GM19351 (cell line): ENCODE measurements around the gene POU3F1.

Experiments
- ATAC-seq: cut with Tn5 transposase; IDR thresholded peaks from one replicate; pipeline ENCODE4 v1.9.1; 2021; ENCODE audit warnings: mild to moderate bottlenecking, moderate library complexity; ENCODE audit not compliant: unreplicated experiment

POU3F1 gene

DNA sequence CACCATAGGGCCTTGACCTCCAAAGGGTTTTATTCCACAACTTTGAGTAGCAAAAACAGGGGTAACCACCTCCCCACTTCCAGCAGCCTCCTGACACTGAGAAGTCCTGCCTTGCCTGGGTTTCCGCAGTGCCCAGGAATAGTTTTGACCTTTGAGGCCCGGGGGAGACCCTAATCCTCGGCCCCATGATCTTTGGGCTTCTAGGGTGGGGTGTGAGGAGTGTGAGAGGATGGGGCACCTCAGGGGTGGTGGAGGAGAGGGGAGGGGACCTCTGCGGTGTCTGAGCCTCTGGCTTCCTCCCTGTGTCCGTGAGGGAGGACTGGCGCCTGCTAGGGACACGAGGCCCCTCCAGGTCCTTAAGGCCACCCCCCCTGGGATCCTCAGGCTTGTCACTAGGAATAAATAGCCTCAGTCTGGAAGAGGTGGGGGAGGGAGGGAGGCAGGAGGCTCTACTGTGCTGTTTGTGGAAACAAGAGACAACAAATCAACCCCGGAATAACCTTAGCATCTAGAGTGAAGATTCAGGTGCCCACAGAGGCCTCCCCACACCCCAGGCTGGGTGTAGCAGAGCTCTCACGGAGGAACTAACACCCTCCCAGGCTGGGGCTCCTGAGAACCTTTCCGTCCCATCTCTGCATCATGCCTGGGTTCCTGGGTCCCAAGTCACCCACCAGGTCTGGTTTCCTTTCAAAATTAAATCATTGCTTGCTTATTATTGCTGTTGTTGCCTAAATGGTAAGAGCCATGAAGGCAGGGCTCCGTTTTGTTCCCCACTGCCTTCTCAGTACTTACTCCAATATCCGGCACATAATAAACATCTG, 40.4 kb downstream of the POU3F1 start:
- no peak for ATAC-seq

DNA sequence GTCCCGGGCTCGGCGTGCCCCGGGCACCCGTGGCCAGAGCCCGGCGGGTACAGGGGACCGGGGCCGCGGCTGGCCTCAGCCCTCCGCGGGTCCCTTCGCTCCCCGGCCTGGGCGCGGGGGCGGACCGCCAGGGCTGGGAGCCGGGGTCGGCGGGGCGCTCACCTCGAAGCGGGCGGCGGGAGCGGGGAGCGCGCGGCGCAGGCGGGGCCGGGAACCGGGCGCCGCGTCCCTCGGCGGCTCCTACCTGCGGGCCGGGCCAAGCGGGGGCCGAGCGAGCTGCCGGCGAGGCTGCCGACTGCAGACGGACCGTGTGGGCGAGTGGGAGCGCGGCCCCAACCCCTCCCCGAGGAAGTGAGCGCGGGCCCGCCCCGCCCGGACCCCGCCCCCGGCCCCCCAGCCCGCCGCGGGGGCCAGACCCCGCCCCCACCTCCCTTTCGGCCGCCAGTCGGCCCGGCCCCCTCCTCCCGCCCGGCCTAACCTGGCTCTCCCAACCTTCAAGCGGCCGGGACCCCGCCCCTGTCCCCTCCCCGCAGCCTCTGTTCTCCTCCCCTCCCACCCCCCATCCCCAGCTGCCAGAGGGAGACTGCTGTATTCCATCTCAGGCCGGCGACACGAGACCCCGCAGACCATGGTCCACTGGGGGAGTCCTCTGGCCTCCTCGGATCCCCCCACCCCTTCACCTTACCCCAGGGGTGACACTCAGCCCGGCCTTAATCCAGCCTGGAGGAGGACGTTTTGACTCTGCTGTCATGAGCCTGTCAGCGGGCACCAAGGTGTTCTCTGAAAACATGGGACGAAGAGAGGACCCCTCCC, 41.2 kb downstream of the POU3F1 start, which contains the start of gene FHL3:
Gene FHL3 (minus strand): TSS at position 320 of the 813 bp plus-strand sequence. CDS start 6,102 bp downstream, outside the sequence.
- ATAC-seq, result no peak

DNA sequence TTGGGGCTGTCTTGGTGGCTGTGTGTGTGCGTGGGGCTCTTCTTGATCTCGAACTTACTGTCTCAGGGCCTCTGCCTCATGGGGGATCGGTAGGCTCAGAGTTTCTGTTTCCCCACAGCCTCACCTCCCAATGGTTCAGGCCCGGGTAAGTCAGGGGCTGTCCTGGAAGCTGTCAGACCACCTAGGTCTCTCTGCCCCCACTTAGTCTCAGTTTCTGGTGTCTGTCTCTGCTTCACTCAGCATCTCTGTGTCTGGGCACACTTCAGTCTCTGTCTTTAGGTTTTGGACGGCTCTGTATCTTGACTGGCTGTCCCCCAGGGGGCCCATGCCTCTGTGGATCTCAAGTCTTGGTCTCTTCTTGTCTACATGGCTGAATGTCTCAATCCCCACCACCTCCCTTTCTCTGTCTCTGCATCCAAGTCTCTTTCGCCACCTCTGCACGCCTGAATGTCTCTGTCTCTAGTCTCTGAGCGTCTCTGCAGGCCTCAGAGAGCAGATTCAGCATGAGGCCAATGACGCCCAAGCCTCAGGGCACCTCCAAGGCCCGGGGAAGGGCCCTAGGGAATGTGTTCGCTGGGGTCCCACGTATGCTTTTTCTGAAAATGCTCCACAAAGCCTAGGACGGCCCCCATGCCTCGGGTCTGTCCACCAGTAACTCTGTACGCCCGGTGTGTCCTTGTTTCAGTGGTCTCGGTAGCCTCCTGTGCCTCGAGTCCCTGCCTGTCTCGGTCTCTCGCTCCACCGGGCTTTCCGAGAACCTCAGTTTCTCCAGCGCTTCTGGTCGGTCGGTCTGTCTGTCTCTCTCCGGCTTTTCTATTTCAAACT, 42.1 kb downstream of the POU3F1 start:
- ATAC-seq, result no peak

DNA sequence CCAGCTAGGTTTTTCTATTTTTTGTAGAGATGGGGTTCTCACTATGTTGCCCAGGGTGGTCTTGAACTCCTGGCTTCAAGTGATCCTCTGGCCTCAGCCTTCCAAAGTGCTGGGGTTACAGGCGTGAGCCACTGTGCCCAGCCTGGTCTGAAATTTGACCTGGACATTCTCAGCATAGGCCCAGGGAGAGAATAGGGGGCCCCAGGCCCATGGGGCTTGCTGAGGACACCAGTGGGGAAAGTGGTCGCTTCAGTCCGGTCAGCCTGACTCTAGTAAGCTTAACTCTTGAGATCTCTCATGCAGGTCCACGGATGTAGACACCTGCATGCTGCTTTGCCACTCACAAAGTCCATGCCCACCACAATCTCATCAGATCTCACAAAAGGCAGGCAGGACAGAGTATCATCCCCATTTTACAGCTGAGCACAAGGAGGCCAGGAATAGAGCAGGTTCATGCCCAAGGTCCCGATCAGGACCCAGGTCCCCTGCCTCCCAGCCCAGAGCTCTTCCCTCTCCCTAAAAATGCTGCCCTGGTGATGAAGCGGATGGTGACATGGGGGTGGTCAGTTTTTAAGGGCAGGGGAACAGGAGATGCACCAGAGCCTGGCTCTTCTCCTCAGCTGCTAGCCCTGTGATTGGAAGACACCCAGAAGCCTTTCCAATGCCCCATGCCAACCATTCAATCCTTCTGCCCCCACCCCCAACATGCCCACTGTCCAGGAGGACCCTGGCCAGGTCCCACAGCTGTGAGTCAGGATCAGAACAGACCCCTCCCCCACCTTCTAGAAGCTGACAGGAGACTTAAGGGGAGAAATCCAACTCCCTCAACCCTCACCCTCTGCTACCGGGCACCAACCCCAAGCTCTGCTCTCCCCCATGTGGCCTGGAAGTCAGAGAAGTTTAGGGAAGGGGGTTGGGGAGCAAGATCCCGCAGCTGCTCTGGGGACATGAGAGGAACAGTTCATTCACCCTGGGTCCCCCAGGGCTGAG, 43.0 kb downstream of the POU3F1 start:
- ATAC-seq, result no peak

DNA sequence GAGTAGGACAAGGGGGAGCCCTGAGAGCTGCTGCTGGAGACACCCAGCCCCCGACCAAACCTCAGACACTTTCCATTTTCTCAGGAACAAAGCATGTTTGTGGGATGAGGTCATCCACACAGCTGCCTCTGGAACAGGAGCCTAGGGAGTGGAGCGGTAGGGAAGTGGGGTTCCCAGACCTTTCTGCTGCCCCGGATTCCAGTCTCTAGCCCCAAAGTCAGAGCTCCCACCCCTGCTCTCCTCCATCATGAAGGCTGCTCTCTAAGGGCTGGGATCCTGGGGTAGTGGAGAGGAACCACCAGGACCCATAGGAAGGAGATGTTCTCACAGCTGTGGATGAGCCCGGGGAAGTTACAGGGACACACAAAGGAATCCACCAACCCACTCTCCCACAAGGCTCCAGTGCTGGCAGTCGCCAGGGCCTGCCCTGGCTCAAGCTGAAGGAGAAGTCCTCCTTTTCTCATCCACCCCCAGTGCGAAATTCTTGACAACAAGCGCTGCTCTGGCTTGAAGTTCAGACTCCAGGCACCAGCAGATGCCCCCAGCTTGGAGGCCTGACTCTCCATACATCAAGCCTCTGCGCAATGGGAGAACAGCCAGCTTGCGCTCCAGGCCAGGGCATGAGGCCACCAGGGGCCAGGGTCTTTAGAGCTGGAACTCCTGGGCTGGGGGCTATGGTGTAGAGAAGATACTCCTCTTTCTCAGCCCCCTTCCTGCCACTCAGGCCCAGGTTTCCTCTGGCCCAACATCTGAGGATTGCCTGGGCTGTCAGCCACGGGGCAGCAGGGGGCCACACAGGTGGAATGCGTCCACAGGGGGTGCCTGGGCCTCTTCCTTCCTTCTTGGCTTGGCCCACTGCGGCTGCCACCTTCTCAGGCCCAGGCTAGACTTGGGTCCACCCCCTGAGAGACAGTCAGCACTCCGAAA, 45.8 kb downstream of the POU3F1 start:
- no peak for ATAC-seq

DNA sequence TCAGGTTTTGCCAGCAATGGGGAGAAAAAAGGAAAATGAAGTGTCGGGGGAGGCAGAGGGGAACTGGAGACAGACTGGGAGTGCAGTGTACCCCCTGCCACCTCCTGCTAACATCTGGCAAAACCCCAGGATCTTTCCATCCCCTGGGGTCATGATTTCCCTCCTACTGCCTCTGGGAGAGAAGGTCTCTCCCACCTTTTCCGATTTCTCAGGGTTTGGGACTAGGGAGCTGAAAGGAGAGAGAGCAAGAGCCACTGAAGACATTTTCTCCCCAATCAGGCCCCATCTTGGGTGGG, 46.4 kb downstream of the POU3F1 start:
- no peak for ATAC-seq

DNA sequence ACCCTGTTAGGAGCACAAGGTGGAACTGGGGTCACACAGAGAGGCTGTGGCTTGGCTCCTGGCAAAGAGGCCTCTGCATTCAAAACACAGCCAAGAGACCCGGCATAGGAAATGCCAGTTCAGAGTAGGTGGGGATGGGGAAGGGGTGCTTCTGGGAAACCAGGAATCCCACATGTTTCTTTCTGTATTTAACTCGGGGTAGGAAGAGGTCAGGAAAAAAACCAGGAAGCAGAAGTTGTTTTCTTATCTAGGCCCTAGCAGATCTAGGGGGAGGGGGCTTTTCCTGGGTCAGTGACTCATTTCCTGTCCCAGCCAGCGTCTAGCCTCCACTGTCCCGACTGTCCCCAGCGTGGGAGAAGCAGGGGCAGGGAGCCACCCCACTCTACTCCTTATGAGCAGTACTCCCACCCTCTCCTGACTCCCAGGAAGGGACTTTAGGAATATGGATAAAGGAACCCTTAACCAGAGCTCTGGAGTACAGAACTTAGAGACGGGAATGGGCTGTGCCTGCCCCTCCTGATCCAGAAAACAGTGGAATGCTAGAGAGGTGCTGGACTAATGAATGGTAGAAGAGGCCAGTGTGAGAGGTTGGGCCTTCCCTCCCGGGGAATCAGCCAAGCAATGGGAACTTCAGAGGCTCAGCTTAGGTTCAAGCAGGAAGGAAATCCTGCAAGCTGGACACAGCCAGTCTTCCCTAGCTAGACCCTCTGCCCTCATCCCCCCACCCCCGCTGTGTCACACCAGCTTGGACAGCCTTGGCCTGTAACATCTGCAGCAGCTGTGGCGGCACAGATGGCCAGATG, 47.0 kb downstream of the POU3F1 start:
- ATAC-seq, result no peak

DNA sequence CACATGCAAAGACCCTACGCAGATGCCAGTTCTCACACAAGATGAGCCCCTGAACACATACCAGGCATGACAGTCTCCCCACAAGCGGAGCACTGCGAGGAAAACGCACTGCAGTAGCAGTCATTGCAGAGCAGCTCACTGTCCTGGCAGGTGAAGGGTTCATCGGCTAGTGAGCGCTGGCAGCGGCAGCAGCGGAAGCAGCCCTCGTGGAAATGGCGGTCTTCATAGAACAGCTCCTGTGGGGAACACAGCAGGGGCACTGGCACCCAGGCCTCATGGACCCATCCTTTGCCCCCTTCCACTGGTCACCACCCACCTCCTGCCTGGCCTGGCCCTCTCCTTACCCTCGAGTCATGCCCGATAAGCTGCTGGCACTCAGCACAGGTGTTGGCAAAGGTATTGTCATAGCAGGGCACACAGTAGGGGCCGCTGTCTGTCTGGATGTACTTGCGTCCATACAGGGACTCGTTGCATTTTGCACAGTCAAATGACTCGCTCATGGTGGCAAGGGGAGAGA, 47.6 kb downstream of the POU3F1 start:
- ATAC-seq, result no peak

DNA sequence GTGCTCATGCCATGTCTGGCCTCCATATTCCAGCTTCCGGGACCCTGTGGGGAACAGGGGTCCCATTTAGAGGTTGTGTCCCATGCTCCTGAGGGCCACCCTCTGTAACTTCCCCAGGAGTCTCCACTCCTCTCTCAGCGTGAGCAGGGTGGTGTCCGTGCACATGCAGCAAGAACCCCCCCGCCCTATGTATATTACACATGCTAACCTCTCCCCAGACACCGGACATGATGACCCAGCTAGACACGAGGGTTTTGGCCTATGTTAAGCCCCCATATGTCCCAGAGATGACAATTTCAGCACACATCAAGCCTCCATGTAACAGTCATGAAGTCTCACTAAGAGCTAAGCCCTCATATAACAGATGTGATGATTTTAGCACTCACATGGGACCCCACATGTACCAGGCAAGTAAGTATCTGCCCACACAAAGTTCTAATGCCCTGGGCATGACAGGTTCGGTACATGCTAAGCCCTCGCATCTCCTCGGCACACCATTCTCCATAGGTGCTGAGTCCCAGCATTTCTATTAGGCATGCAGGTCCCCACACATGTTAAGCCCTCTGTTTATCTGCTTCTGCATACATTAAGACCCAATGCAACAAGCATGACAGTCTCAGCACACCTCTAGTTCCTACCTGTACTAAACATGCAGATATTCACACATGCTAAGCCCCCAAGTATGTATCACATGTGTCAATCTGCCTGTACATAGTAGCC, 48.3 kb downstream of the POU3F1 start:
- no peak for ATAC-seq

DNA sequence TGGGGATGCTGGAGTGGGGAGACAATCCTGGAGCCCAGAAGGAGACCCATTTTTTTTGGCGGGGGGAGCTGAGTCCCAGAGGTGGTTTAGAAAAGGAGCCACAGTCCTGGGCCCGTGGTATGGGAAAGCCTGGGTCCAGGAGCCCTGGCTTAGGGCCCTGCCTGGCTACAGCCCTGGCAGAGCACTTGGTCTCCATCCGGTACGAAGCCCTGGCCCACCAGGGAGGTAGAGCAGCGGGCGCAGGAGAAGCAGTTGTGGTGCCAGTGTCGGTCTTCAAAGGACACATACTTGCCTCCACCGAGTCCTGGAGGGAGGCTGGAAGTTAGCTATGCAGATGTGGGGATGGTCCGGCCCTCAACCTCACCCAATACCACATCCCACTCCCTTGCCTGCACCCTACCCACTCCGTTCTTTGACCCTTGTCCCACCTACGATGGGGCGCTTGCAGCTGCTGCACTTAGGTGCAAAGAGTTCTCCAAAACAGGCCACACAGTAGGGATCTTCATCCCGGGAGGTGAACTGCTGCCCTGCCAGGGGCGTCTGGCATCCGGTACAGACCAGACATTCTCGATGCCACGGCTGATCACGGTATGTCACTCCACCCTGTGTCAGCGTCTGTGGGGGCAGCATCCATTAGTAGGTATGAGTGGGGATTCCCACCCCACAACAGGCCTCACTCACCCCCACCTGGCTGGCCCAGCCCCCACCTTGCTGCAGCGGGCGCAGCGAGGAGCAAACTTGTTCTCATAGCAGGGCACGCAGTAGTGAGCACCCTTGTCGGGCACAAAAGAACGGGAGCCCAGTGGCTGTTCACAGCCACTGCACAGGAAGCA, 49.1 kb downstream of the POU3F1 start:
- ATAC-seq, result no peak

DNA sequence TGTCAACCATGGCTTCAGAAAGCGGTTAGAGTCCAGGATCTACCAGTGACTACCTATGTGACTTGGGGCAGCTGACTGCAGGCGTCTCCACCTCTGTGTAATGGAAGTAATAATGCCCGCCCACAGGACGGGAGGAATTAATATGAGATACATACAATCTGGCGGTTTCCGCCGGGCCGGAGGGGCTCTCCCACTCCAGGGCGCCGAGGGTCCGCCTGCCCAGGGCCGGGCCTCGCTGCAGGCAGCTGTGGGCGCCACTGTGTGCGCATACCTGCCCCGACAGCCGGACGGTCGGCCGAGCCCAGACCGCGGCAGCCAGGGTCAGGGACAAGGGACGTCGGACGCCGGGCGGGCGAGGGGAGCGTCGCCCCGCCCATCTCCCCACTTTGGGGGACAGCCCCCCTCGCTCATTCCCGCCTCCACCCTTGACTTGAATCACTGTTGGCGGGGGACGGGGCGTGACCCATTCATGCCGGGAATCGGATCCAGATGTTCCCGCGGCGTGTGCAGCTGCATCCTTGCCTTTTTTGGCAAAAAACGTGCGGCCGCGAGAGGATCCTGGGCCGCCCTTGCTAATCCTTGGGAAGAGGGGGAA, 50.7 kb downstream of the POU3F1 start:
- no peak for ATAC-seq

DNA sequence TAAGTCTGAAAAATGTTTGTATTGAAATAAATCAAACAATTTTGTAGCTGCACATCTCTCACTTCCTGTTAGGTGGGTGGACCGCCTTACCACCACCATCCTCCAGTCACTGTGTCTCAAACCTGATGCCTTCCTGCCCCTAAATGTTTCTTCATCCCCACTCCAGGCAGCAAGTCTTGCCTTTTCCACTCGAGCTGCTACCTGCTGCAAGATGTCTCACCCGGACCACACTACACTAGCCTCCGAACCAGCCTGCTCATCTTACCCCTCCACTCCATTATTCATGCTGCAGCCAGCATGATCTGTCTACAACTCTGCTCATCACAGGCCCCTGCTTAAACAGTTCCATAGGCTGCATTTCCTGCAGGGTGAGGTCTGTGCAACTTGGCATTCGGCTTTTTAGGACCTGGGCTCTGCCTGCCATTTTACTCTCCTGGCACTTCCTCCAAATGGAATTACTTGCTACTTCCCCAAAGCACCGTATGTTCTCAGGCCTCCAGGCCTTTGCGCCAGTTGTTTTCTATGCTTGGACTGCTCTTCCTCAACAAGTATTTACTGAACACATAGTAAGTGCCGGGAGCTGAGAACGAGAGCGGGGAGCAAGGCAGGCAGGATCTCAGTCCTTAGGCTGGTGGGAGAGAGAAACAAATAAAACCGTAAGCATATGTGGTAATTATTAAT, 51.6 kb downstream of the POU3F1 start:
- no peak for ATAC-seq
